SK-N-SH (cell line): ENCODE results near the gene ZNF627. TPM values are rescaled to one million over a fixed set of nuclear protein-coding genes. Genes with fewer than 3 reads are reported as not detected.
A peak's percentile ranks its signal among the peaks of the same experiment; 100 is the strongest.

ENCODE experiments used
- CTCF ChIA-PET: fragments of 300-600, 350-600 bp; formaldehyde crosslinking; extraction: SDS; loops from one replicate; lab custom pipeline; 2021; lab: Yijun Ruan, JAX
- POLR2A ChIA-PET: fragments of 350-600 bp; sonication (Branson Sonifier 250); formaldehyde crosslinking; extraction: SDS; loops from one replicate; lab custom pipeline; 2020; ENCODE audit warnings: antibody characterized with exemption, inconsistent platforms; lab: Yijun Ruan, JAX
- DNase-seq: peaks from one replicate; pipeline ENCODE4 v3.0.0; 2012
- H2AFZ ChIP-seq: fragments of 200-600 bp; sonication (generic); 2 replicates; pipeline ENCODE4 v1.8.1; 2016; ENCODE audit warnings: antibody characterized with exemption, mild to moderate bottlenecking, low read depth
- H3F3A ChIP-seq: fragments of 200-600 bp; sonication (generic); replicated peaks from 2 replicates; pipeline ENCODE3; 2016; ENCODE audit warnings: antibody characterized with exemption, mild to moderate bottlenecking; ENCODE audit not compliant: insufficient read depth
- H3K27ac ChIP-seq, 2 experiments: fragments of 200-500 bp in 1 of 2; fragments of 200-600 bp in 1 of 2; sonication (Bioruptor generic) in 1 of 2; sonication (generic), shearing (Covaris generic) in 1 of 2; 2 replicates each; pipeline versions ENCODE4 v1.5.1 to v1.6.1; 2014 to 2016; ENCODE audit warnings: low read depth in 2 of 2, inconsistent platforms in 1 of 2, low read length in 1 of 2, mild to moderate bottlenecking in 1 of 2, mixed read lengths in 1 of 2
- H3K27me3 ChIP-seq: fragments of 200-600 bp; sonication (generic), shearing (Covaris generic); 2 replicates; pipeline ENCODE4 v1.6.1; 2016; ENCODE audit warnings: mixed run types; ENCODE audit not compliant: insufficient read depth
- H3K36me3 ChIP-seq, 2 experiments: fragments of 200-500 bp in 1 of 2; fragments of 200-600 bp in 1 of 2; sonication (Bioruptor generic) in 1 of 2; sonication (generic) in 1 of 2; replicated peaks in 1 of 2; 2 replicates each; pipeline versions ENCODE3 to v1.5.1; 2014 to 2016; ENCODE audit warnings: low read length in 1 of 2, mild to moderate bottlenecking in 1 of 2; ENCODE audit not compliant: insufficient read depth in 2 of 2, control insufficient read depth in 1 of 2
- H3K4me1 ChIP-seq, 2 experiments: fragments of 200-500 bp in 1 of 2; fragments of 200-600 bp in 1 of 2; sonication (Bioruptor generic) in 1 of 2; sonication (generic), shearing (Covaris generic) in 1 of 2; 2 replicates each; pipeline versions ENCODE4 v1.5.1 to v1.6.1; 2014 to 2016; ENCODE audit warnings: low read depth in 1 of 2, low read length in 1 of 2, mixed run types in 1 of 2; ENCODE audit not compliant: insufficient read depth in 2 of 2, control insufficient read depth in 1 of 2
- H3K4me2 ChIP-seq: fragments of 200-600 bp; sonication (generic), shearing (Covaris generic); 2 replicates; pipeline ENCODE4 v1.6.1; 2017; ENCODE audit warnings: mixed run types
- H3K4me3 ChIP-seq, 2 experiments: fragments of 200-500 bp in 1 of 2; fragments of 200-600 bp in 1 of 2; sonication (Bioruptor generic) in 1 of 2; sonication (generic), shearing (Covaris generic) in 1 of 2; 2 replicates each; pipeline versions ENCODE4 v1.5.1 to v1.8.1; 2014 to 2016; ENCODE audit warnings: low read depth in 2 of 2, inconsistent platforms in 1 of 2, low read length in 1 of 2, mild to moderate bottlenecking in 1 of 2, mixed read lengths in 1 of 2, moderate library complexity in 1 of 2
- H3K79me2 ChIP-seq: fragments of 200-600 bp; sonication (generic); 2 replicates; pipeline ENCODE4 v1.8.1; 2017; ENCODE audit warnings: mild to moderate bottlenecking; ENCODE audit not compliant: insufficient read depth
- H3K9ac ChIP-seq: fragments of 200-600 bp; sonication (generic); 2 replicates; pipeline ENCODE4 v1.6.1; 2017; ENCODE audit warnings: mixed run types
- H3K9me2 ChIP-seq: fragments of 200-600 bp; sonication (generic); 2 replicates; pipeline ENCODE4 v1.6.1; 2017; ENCODE audit warnings: mixed run types
- H3K9me3 ChIP-seq: fragments of 200-600 bp; sonication (generic); 2 replicates; pipeline ENCODE4 v1.6.1; 2017; ENCODE audit warnings: mixed run types, mild to moderate bottlenecking, moderate library complexity
- H4K20me1 ChIP-seq: fragments of 200-600 bp; sonication (generic); 2 replicates; pipeline ENCODE4 v1.6.1; 2017; ENCODE audit warnings: mild to moderate bottlenecking, mixed run types; ENCODE audit not compliant: insufficient read depth
- ELF1 ChIP-seq: IDR thresholded peaks from 2 replicates; pipeline ENCODE4 v1.4.0; 2012
- EZH2phosphoT487 ChIP-seq: fragments of 200-600 bp; sonication (generic); IDR thresholded peaks from 2 replicates; pipeline ENCODE4 v1.6.1; 2017; ENCODE audit warnings: low read depth, mixed run types, mild to moderate bottlenecking, antibody characterized with exemption, moderate library complexity, borderline replicate concordance
- FOXM1 ChIP-seq: IDR thresholded peaks from 2 replicates; pipeline ENCODE4 v1.4.0; 2012; ENCODE audit warnings: low read depth, mild to moderate bottlenecking
- JUND ChIP-seq: IDR thresholded peaks from 2 replicates; pipeline ENCODE4 v1.4.0; 2012
- RAD21 ChIP-seq: IDR thresholded peaks from 2 replicates; pipeline ENCODE4 v1.6.1; 2012; ENCODE audit warnings: mild to moderate bottlenecking, low read length
- RCOR1 ChIP-seq: fragments of 150-350 bp; IDR thresholded peaks from 2 replicates; pipeline ENCODE4 v1.6.1; 2017; ENCODE audit warnings: antibody characterized with exemption, low read length
- RFX5 ChIP-seq: IDR thresholded peaks from 2 replicates; pipeline ENCODE4 v1.6.1; 2012; ENCODE audit warnings: mild to moderate bottlenecking, improper control_type of control experiment, low read length
- RXRA ChIP-seq: IDR thresholded peaks from 2 replicates; pipeline ENCODE4 v1.4.0; 2012; ENCODE audit warnings: low read depth, mild to moderate bottlenecking, borderline replicate concordance
- SIN3A ChIP-seq: IDR thresholded peaks from 2 replicates; pipeline ENCODE4 v1.6.1; 2012; ENCODE audit warnings: low read depth, mild to moderate bottlenecking, low read length, moderate library complexity, borderline replicate concordance
- SMC3 ChIP-seq: IDR thresholded peaks from 2 replicates; pipeline ENCODE4 v1.6.1; 2012; ENCODE audit warnings: low read depth, low read length, improper control_type of control experiment
- TCF12 ChIP-seq: IDR thresholded peaks from 2 replicates; pipeline ENCODE4 v1.4.0; 2012
- TEAD4 ChIP-seq: IDR thresholded peaks from 2 replicates; pipeline ENCODE4 v1.4.0; 2012; ENCODE audit warnings: mild to moderate bottlenecking, borderline replicate concordance; ENCODE audit not compliant: insufficient read depth
- WGBS: methylation state at CpG from one replicate; pipeline ENCODE4 v1.1.6; 2017; ENCODE audit warnings: low lambda C conversion rate; 5-methylcytosine and 5-hydroxymethylcytosine counted together
- polyA plus RNA-seq, 3 experiments: library from polyadenylated mRNA; depleted of rRNA; stranded (reverse); fragments of >200 nt; gene quantifications; 2 replicates each; pipeline ENCODE4 v1.2.3, GENCODE V29; 2012
- TF ChIP-seq, protein P1 (sequence below): IDR thresholded peaks from 2 replicates; pipeline ENCODE4 v1.4.0; 2012; ENCODE audit warnings: low read depth, borderline replicate concordance
- TF ChIP-seq, protein P2 (sequence below): IDR thresholded peaks from 2 replicates; pipeline ENCODE4 v1.6.1; 2012; ENCODE audit warnings: mild to moderate bottlenecking, low read depth, low read length, moderate library complexity
- TF ChIP-seq, protein P3 (sequence below): fragments of 200-600 bp; sonication (generic); IDR thresholded peaks from 2 replicates; pipeline ENCODE4 v1.6.1; 2017; ENCODE audit warnings: antibody characterized with exemption, mild to moderate bottlenecking, moderate library complexity

The ZNF627 gene
- polyA plus RNA-seq, 1 of the 3 experiments (the other 2 are of a cell fraction): 5.8 TPM

DNA sequence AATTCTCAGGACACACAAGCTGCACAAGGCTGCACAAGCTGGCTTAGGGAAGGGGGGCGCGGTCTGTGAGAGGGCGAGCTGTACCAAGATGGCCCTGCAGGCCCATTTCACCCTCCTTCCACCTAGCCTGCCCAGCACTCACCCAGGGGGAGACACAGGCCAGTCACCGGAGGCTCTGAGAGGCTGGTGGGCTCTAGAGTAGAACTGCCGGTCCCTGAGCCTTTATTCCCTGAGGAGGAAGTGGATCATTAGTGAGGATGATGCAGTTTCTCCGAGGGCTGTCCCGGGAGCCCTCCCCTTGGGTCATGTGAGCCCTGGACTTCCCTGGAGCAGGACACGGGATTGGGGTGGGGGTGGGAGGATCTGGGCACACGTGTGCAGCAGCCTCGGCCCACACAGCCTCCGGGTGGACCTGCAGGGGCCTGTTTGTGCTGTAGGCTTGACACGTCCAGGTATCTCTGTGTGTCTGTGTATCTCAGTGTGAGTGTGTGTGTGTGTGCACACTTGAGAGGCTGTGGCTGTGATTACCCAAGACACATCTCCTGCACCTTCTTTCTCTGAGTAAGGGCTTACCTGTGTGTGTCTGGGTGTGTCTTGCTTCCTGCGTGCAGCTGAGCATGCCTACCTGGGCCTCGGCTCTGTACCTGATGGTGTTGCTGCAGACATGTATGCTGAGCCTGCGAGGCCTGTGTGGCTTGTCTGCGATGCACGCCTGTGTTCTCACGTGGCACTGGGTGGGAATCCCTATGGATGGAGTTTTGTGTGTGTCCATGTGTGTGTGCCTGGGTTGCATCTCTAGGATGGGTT, 19.6 kb upstream of the ZNF627 start, which contains the start of gene ACP5:
TSS of gene ACP5 (minus strand) at position 195 of the 807 bp plus-strand sequence. CDS start 328 bp downstream, outside the sequence.
- TF ChIP-seq, protein P1, sequence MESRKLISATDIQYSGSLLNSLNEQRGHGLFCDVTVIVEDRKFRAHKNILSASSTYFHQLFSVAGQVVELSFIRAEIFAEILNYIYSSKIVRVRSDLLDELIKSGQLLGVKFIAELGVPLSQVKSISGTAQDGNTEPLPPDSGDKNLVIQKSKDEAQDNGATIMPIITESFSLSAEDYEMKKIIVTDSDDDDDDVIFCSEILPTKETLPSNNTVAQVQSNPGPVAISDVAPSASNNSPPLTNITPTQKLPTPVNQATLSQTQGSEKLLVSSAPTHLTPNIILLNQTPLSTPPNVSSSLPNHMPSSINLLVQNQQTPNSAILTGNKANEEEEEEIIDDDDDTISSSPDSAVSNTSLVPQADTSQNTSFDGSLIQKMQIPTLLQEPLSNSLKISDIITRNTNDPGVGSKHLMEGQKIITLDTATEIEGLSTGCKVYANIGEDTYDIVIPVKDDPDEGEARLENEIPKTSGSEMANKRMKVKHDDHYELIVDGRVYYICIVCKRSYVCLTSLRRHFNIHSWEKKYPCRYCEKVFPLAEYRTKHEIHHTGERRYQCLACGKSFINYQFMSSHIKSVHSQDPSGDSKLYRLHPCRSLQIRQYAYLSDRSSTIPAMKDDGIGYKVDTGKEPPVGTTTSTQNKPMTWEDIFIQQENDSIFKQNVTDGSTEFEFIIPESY: no peak
- TF ChIP-seq SIN3A: no peak
- TF ChIP-seq RFX5: no peak
- TF ChIP-seq TCF12: no peak
- TF ChIP-seq EZH2phosphoT487: no peak
- no peak for TF ChIP-seq ELF1
- TF ChIP-seq RXRA: no peak
- TF ChIP-seq TEAD4: no peak
- H3K27me3 ChIP-seq: no peaks in the 10 kb centered on the region
- H3K27ac ChIP-seq: no peak within 1 kb of the TSS
- no peak within 1 kb of the TSS for H2AFZ ChIP-seq
- H3K4me3 ChIP-seq: no peak within 1 kb of the TSS
- no peaks in the 10 kb centered on the region for H3K9me3 ChIP-seq
- 60% methylated on average over 9 of the region's 18 CpGs for WGBS
- no peaks in the 10 kb centered on the region for H3K36me3 ChIP-seq
- H4K20me1 ChIP-seq: no peaks in the 10 kb centered on the region
- no peaks in the 10 kb centered on the region for H3F3A ChIP-seq
- H3K4me1 ChIP-seq: no peaks in the 10 kb centered on the region; a peak in 1 of 4 replicates
- H3K9ac ChIP-seq: no peak within 1 kb of the TSS
- ChIA-PET POLR2A (interaction anchor here (1.2 kb wide), 1 partner anchor 19 kb away, joined by 3 read pairs; the partner anchor contains the start of gene ELOF1), CTCF (interaction anchor here (1.0 to 1.4 kb wide), 3 partner anchors 42 to 95 kb away, joined by 3 to 4 read pairs (median 3); no protein-coding TSS in a partner anchor)
- no peaks in the 10 kb centered on the region for H3K9me2 ChIP-seq
- DNase-seq: peak; percentile 35
- H3K79me2 ChIP-seq: no peaks in the 10 kb centered on the region
- H3K4me2 ChIP-seq: no peak within 1 kb of the TSS

DNA sequence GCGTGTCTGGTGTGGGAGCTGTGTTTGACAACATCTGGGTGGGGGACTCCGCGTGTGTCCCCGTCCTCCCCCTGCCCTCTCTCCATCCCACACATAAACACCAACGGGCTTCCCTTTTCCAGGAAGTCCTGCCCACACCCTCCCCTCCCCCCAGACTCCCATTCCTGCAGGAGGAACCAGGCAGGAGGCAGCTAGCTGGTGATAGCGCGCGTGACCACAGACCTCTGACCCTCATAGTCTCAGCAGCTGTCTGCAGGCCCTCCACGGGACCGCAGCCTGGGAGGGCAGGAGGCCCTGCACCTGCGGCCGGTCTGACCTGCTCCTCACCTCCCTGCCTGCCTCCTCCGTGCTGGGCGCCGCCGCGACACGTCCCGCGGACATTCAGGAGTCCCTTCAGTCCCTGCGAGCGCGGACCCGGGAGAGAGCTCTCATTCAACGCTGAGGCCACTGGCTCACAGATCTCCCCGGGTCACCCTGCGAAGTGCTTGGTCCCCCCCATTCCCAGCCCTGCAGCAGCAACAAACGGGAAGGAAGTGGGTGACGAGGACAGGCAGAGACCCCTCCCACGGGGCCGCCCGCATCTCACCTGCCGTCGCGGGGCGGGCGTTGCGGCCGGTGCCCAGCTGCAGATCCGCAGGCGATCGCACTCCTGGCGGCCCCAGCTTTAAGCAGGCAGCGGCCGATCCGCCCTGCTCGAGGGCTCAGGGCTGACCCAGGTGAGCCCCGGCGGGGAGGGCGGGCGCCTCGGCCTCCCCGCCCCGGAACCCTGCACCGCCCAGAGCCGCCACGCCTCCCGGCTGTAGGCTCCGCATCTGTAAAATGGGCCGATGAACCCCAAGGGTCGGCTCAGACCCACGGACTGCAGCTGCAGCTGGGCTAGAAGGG, 18.8 kb upstream of the ZNF627 start:
- POLR2A ChIA-PET: interaction anchor here (1.2 kb wide), 1 partner anchor 20 kb away, joined by 3 read pairs; the partner anchor contains the start of gene ELOF1
- Histone ChIP-seq H2AFZ (no peak overlapping the region), H3F3A (no peaks in the 10 kb centered on the region), H3K36me3 (no peaks in the 10 kb centered on the region), H3K79me2 (no peaks in the 10 kb centered on the region), H3K9ac (no peak overlapping the region), H3K9me3 (no peaks in the 10 kb centered on the region), H3K27ac (no peak overlapping the region), H3K4me2 (no peak overlapping the region), H3K4me1 (no peaks in the 10 kb centered on the region; a peak in 1 of 4 replicates), H3K9me2 (no peaks in the 10 kb centered on the region), H3K4me3 (no peak overlapping the region), H4K20me1 (no peaks in the 10 kb centered on the region), H3K27me3 (no peaks in the 10 kb centered on the region)
- peak; percentile 43 for DNase-seq
- CTCF ChIA-PET: interaction anchor here (1.0 kb wide), 2 partner anchors 42 to 83 kb away, joined by 3 to 4 read pairs; no protein-coding TSS in a partner anchor
- 84% methylated on average over 32 of the region's 62 CpGs for WGBS
- TF ChIP-seq EZH2phosphoT487 (no peak), RFX5 (no peak), RCOR1 (no peak), JUND (no peak), SMC3 (no peak), FOXM1 (no peak), RAD21 (no peak)
- TF ChIP-seq, protein P2, sequence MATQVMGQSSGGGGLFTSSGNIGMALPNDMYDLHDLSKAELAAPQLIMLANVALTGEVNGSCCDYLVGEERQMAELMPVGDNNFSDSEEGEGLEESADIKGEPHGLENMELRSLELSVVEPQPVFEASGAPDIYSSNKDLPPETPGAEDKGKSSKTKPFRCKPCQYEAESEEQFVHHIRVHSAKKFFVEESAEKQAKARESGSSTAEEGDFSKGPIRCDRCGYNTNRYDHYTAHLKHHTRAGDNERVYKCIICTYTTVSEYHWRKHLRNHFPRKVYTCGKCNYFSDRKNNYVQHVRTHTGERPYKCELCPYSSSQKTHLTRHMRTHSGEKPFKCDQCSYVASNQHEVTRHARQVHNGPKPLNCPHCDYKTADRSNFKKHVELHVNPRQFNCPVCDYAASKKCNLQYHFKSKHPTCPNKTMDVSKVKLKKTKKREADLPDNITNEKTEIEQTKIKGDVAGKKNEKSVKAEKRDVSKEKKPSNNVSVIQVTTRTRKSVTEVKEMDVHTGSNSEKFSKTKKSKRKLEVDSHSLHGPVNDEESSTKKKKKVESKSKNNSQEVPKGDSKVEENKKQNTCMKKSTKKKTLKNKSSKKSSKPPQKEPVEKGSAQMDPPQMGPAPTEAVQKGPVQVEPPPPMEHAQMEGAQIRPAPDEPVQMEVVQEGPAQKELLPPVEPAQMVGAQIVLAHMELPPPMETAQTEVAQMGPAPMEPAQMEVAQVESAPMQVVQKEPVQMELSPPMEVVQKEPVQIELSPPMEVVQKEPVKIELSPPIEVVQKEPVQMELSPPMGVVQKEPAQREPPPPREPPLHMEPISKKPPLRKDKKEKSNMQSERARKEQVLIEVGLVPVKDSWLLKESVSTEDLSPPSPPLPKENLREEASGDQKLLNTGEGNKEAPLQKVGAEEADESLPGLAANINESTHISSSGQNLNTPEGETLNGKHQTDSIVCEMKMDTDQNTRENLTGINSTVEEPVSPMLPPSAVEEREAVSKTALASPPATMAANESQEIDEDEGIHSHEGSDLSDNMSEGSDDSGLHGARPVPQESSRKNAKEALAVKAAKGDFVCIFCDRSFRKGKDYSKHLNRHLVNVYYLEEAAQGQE: no peak
- TF ChIP-seq, protein P3, sequence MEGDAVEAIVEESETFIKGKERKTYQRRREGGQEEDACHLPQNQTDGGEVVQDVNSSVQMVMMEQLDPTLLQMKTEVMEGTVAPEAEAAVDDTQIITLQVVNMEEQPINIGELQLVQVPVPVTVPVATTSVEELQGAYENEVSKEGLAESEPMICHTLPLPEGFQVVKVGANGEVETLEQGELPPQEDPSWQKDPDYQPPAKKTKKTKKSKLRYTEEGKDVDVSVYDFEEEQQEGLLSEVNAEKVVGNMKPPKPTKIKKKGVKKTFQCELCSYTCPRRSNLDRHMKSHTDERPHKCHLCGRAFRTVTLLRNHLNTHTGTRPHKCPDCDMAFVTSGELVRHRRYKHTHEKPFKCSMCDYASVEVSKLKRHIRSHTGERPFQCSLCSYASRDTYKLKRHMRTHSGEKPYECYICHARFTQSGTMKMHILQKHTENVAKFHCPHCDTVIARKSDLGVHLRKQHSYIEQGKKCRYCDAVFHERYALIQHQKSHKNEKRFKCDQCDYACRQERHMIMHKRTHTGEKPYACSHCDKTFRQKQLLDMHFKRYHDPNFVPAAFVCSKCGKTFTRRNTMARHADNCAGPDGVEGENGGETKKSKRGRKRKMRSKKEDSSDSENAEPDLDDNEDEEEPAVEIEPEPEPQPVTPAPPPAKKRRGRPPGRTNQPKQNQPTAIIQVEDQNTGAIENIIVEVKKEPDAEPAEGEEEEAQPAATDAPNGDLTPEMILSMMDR: no peak
